Bone marrow (tissue), 2 donors: ENCODE results near the gene SHISAL1.

Source experiments
- DNase-seq, 2 donors: peaks; one replicate each; lab custom pipeline; 2025; lab: John Stamatoyannopoulos, UW

The SHISAL1 gene

GRCh38 chr22:44301039-44301438 is 11.7 kb downstream of the SHISAL1 start:
- DNase-seq, result no peak

DNA sequence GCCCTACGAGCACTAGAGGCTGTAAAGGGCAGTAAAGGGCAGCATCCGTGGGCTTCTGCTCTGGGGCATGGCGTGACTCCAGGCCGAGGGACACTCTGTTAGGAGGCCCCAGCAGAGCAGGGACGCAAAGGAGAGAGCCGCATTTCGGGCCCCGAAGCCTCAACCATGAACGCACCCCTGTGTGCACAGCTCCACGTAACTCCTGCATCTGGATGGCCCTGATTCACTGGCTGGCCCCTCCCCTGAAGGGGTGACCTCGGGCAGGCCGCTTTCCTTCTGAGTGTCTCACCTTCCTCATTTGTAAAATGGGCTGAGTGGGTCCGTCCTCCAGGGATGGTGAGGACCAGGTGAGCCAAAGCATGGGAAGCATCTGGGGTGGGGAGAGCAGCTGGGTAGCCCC is 13.6 kb downstream of the SHISAL1 start:
- DNase-seq, result no peak

DNA sequence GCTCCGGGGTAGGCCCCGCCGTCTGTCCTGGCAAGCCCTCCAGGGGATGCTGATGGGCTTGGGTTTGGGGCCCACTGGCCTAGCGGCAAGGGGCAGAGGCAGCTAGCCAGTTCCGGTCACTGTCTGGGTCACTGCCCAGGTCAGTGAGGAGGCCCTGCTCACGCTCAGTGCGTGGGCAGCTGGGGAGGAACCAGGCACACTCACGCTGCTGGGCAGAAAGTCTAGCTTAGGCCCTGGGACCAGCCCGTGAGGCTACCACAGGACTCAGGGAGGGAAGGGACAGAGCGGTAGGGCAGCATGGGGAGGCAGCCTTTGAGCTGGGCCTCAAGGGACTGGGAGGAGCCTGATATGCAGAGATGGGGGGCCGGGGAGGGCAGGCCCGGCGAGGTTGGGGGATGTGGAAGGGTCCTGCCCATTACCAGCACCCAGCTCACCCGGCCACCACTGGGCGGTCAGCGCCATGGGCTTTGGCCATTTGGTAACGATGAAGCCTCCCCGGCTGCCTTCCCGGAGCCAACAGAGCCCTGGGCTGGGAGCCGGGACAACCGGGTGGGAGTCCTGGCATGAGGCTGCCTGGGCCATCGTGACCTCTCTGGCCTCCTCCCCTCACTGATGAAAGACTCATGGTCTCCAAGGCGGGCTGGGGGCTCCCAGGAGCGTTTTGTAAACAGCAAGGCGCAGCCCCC is 14.2 kb downstream of the SHISAL1 start:
- DNase-seq, result no peak

GRCh38 chr22:44297470-44298061 is 15.2 kb downstream of the SHISAL1 start:
- DNase-seq, result no peak

- no peak for DNase-seq
Observed at GRCh38 chr22:44295406-44295805, 17.3 kb downstream of the SHISAL1 start.

GRCh38 chr22:44293876-44294275 is 18.9 kb downstream of the SHISAL1 start:
- no peak for DNase-seq

- no peak for DNase-seq
Observed at GRCh38 chr22:44293034-44293433, 19.7 kb downstream of the SHISAL1 start.

DNA sequence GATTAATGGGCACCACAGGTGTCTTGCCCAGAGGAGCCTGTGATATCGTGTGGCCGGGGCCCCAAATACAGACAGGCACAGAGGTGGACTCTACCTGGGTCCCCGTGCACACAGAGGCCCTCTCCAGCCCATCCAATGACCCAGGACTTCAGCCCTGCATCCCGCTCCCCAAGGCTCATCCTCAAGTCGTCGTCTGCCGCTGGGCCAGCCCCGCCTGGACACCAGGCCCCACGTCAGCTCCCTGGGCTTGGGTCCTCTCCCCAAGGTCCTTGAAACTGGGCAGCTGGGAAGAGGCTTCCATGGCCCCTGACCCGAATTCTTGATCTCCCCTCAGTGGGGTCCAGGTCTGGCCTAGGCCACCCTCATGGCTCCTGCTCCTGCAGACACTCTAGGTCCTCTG is 20.2 kb downstream of the SHISAL1 start:
- no peak for DNase-seq

DNA sequence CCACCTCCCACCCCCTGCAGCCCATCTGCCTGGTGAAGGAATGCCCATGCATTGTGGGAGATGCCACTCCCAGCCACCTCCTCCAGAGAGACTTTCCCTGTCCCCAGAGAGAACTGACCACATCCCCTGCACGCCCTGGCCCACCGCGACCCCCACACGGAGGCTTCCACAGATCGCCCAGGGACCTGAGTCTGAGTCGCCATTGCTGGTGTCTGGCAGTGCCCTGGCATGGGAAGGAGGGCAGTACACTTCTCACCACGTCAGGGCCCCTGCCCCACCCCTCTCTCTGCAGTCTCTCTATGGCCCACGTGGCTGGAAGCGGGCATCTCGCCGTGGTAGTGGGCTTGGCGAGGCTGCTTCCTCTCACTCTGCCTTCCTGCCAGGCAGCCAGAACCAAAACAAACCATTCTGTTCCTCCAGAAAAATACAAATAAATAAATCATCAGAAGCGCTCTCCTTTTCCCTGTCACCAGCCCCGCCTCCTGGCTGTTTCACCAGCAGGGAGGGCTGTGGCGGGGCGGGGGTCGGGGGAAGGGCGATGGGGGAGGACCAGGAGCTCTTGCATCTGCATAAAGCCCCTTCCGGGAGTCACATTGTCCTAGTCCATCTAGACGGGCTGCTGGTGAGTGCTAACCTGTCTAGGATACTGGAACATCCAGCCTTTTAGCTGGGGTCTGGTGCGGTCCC is 20.9 kb downstream of the SHISAL1 start:
- no peak for DNase-seq

DNA sequence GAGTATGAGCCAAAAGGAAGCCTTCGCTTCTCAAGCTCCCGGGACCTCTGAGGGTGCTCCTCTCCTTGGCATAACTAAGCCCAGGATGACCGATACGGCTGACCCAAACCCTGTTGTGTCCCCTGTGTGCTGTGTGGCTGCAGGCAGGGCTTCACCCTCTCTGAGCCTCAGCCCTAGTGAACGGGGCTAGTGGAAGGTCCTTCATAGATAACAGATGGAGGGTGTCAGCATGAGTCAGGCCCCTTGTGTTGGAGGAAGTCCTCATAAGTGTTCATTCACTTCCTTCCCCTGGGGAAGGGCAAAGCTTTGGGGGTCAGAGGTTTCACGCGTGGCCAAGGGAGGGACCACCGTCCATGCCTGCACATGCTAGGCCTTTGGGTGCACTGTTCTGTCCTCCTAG is 21.5 kb downstream of the SHISAL1 start:
- no peak for DNase-seq

DNA sequence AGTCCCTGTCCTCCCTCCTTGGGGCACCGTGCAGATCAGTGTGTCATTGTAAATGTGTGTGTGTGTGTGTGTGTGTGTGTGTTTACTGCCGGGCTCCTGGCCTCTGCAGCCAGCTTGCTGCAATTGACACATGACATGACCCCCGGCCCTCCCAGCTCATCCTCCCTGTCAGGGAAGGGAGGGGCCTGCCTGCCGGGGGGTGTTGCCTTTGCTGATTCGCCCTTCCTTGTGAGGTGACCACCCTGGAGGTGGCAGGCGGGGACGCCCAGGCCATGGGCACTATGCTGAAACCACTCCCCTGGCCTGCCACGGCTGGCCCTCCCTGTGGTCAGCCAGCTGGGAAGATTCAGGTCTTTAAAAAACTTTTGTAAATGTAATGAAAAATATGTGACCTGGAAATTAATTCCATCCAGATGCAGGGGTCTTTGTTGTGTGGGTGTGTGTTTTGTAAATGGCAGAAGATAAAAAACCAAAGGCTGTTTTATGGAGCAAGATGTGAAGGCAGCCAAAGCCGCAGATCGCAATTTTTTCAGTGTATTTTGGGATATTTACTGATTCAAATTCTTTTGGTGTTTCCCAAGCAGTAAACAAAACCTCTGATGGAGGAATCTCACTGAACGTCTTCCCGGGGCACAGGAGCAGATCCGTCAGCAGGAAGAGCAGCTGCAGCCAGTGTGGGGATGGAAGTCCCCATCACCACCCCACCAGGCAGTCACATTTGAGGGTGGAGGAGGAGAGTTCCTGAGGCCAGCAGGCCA is 23.2 kb downstream of the SHISAL1 start:
- no peak for DNase-seq

GRCh38 chr22:44288913-44289312 is 23.8 kb downstream of the SHISAL1 start:
- no peak for DNase-seq

- no peak for DNase-seq
Observed at GRCh38 chr22:44287741-44288140, 25.0 kb downstream of the SHISAL1 start.

GRCh38 chr22:44287121-44287693 is 25.5 kb downstream of the SHISAL1 start:
- no peak for DNase-seq

DNA sequence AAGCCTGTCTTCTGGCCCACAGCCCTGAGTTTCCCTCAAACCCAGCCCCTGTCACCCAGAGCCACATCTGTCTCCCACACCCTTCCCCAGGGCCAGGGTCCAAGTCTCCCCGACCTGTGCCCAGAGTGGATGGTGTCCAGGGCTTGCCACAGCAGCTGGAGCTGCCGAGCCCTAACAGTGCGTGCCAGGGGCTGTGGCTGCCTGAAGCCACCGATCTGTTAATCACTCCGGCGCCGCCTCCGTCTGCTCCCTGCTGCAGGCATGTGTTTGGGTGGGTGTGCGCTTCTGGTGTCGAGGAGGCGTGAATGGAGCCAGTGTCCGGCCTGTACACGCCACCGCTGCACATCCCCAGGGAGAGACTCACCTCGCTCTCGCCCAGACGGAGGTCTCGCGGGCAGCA is 26.1 kb downstream of the SHISAL1 start:
- no peak for DNase-seq

- DNase-seq, result no peak
Observed at GRCh38 chr22:44284711-44285110, 28.0 kb downstream of the SHISAL1 start.

DNA sequence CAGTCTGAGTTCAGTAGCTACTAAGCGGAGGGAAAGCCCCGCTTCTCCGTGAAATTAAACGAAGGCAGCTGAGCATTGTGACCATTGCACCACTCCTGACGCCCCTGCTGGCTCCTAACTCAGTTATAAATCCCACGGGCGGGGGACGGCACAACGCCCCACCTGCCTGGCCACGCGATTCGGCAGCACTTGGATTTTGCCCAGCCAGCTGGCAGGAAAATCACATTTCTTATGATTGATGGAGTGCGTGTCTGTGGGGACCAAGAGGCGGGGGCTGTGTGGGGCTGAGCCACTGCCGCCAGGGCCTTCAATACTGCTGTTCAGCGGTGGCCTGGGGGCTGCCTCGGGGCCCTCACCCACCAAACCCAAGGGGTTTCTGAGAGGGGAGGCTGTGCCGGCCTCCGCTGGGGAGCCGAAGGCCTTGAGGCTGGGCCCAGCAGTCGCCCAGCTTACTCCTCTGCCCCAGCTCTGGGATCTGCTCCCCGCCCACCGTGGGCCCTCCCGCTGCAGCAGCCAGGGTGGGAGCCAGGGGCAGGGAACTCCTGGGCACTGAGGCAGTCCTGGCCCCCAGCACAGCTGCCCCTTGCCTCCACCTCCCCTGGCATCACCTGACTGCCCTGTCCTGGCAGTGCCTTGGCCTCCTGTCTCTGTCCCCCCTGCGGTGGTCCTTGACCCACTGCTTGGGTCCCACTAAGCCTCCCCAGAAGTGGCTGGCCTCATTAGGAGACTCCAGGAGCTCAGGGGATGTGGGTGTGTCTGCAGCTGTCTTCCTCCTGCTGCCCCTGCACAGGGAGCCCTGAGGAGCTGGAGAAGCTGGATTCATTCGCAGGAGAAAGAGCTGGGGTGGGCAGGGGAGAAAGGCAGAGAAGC is 30.7 kb downstream of the SHISAL1 start:
- DNase-seq, result no peak

DNA sequence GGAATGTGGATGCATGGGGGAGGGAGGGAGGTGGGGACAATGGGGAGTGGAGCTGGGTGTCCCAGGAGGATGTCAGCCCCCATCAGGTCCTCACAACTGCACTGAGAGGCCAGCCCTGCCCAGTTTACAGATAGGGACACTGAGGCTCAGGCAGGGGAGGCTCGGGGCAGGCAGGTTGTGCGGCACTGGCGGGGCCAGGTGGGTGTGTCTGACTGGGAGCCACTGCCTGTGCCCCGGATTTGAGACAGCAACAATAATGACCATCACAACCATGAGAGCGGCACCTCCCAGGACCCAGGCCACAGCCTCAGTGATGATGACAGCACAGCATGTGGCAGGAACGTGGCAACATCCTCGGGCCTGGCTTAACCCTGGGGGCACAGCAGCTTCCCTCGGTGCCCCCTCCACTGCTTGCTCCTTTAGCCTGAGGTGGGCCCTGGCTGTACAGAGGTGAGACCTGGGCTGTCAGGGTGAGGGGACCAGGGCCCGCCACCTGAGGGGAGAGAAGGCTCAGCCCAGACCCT is 32.0 kb downstream of the SHISAL1 start:
- DNase-seq, result no peak

DNA sequence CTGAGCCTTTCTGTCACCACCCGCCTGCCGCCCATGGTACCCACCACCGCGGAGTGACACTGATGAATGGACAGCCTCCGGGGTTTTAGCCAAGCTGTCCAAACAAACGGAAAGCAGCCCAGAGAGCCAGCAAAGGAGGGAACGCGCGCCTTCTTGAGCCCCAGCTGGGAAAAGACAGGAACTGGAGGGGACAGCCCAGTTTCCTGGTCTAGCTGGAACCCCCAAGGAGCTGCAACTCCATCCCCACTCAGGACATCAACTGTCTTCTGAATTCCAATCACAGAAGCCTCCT is 33.7 kb downstream of the SHISAL1 start:
- DNase-seq, result no peak

GRCh38 chr22:44278243-44279068 is 34.3 kb downstream of the SHISAL1 start:
- DNase-seq, result no peak
